Endothelial cell of umbilical vein (primary cell): ENCODE measurements around the gene NDUFA13.

ENCODE experiments used
- CTCF ChIP-seq, 2 donors: IDR thresholded peaks; 1 replicate in 1 of 2; 2 replicates in 1 of 2; pipeline ENCODE4 v1.5.1; 2011; ENCODE audit warnings: low read length in 2 of 2, mild to moderate bottlenecking in 2 of 2, moderate library complexity in 2 of 2, control low read depth in 1 of 2, inconsistent platforms in 1 of 2, low read depth in 1 of 2; ENCODE audit not compliant: insufficient read depth in 1 of 2; ENCODE audit errors: extremely low read depth in 1 of 2
- EZH2 ChIP-seq: IDR thresholded peaks from 2 replicates; pipeline ENCODE4 v1.6.1; 2012; ENCODE audit warnings: borderline replicate concordance, low read depth, mild to moderate bottlenecking, moderate library complexity, low read length, inconsistent platforms; ENCODE audit not compliant: severe bottlenecking
- FOS ChIP-seq: IDR thresholded peaks from 2 replicates; pipeline ENCODE4 v1.6.1; 2011; ENCODE audit warnings: mild to moderate bottlenecking, low read length, moderate library complexity, borderline replicate concordance; ENCODE audit not compliant: insufficient read depth
- GATA2 ChIP-seq: IDR thresholded peaks from 2 replicates; pipeline ENCODE4 v1.7.0; 2011; ENCODE audit warnings: low read depth, mild to moderate bottlenecking, moderate library complexity, mixed read lengths, low read length; ENCODE audit not compliant: insufficient read length, insufficient read depth
- JUN ChIP-seq: IDR thresholded peaks from 2 replicates; pipeline ENCODE4 v1.6.1; 2011; ENCODE audit warnings: borderline replicate concordance, low read depth; ENCODE audit not compliant: insufficient read length, insufficient read depth
- MAX ChIP-seq: IDR thresholded peaks from 2 replicates; pipeline ENCODE4 v1.6.1; 2011; ENCODE audit not compliant: insufficient read depth, insufficient read length
- MYC ChIP-seq: IDR thresholded peaks from one replicate; pipeline ENCODE4 v1.6.1; 2011; ENCODE audit warnings: mild to moderate bottlenecking, low read depth, low read length
- POLR2A ChIP-seq: IDR thresholded peaks from 2 replicates; pipeline ENCODE4 v1.6.1; 2012; ENCODE audit warnings: low read depth, mild to moderate bottlenecking, control low read depth, low read length
- POLR2AphosphoS5 ChIP-seq: IDR thresholded peaks from 2 replicates; pipeline ENCODE4 v1.6.1; 2012; ENCODE audit warnings: low read depth, mild to moderate bottlenecking, control low read depth, low read length, moderate library complexity; ENCODE audit not compliant: insufficient read depth

- TF ChIP-seq CTCF (IDR thresholded peaks at IDR 0.05; ENCODE audit: extremely low read depth in 1 of 2, insufficient read depth in 1 of 2, low read depth in 1 of 2, low read length in 2 of 2), result no peak
- TF ChIP-seq MAX, result no peak
- TF ChIP-seq EZH2, result no peak
- TF ChIP-seq POLR2A, result no peak
- no peak for TF ChIP-seq POLR2AphosphoS5
- no peak for TF ChIP-seq MYC
- TF ChIP-seq JUN, result no peak
- TF ChIP-seq GATA2, result no peak
- no peak for TF ChIP-seq FOS
Measured at GRCh38 chr19:19533841-19534240, 17.8 kb downstream of the NDUFA13 start.
